GM19023 (cell line): ENCODE measurements around the gene TINAG.

ENCODE experiments used
- ATAC-seq: cut with Tn5 transposase; IDR thresholded peaks from one replicate; pipeline ENCODE4 v1.9.1; 2021; ENCODE audit warnings: mild to moderate bottlenecking, moderate library complexity; ENCODE audit not compliant: unreplicated experiment

Gene TINAG

DNA sequence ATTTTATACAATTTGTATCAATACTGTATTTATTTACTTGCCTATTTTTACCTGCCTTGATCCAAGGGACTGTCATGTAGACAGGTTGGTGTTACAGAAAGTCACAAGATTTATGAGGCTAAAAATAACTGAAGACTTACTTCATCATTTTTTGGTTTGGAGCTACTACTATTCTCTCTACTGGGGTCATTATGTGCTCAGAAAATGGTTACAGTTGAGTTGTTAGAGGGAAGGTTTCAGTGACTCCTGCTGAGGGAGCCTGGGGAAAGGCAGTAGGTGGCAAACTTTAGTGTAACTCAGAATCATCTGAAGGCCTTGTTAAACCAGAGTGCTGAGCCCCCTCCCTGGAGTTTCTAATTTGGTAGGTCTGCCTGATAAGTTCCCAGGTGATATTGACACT lies 118.8 kb downstream of the TINAG start:
- no peak for ATAC-seq

DNA sequence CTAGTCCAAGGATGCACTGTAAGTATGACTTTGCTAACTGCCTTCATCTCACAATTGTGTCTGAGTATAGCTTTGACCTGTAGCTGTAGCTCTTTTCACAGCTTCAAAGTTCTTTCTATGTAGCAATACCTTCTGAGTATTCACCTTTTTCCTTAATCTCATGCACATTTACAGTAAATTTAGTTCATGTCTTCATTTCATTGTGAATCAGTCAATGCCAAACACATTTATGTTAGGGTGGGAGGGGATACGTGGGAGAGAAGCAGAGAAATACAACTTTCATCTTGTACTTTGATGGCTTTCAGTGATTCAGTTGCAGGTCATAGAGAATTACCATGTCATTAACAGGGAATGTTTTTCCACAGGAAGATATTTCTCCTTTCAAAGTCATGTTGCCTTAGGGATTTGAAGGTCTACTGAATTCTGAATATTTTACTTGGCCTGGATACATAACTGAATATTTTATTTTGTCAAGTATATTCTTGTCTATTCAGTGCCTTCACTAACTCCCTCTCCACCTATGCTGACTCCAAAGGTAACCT lies 119.2 kb downstream of the TINAG start:
- no peak for ATAC-seq

DNA sequence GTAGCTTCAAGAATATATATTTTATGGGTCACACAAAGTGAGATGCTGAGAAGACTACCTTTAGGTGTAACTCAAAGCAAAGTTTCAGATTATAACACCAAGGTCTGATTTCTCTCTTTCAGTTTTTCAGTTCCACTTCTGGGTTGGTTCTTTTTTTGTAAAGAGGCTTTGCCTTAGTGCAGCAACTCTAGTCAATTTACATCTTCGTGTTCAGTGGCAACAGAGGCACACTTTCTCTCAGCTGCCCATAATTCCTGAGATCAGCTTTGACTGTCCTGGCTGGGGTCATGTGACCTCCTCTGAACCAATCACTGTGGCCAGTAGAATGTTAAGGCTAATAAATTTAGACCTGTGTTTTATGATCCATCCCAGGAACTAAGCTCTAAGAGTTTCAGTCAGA lies 120.2 kb downstream of the TINAG start:
- peak; percentile 89 for ATAC-seq

DNA sequence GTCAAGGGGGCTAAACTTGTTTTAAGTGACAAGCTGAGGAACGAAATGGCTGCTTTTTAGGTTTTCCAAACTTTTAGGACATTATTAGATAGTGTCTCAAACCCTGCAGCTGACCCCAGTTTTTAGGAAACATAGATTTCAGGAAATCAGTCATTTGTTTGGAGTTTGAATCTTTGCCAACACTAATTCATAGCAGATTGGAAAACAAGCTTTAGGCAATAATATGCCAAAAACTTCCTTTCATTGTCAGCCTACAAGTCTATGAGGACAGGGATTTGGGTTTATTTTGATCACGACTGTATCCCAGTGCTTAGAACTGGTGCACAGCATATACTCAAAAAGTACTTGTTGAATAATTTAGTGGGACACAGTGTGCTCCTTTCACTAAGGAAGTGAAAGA lies 123.2 kb downstream of the TINAG start:
- no peak for ATAC-seq
